Measurements from ENCODE around the gene PLCG1.

The PLCG1 gene

GRCh38 chr20:41182296-41183212 is 45.2 kb downstream of the PLCG1 start:
- DNase-seq = no peak

DNA sequence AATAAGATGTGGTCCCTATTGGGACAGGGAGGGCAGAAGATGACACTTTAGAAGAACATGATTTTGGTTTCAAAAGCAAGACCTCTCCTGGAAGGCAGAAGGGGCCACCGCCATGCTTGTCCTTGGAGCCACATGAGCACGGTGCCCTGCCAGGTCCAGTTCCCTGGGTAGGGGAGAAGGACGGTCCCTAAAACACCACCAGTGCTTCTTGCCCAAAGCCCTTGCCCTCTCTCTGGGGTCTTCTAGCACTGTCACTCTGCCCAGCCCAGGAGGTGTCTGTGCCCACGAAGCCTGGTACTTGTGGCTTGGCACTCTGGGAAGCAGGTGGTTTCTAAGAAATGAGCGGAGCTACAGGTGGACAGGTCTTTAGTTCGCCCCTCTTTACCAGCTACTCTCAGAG is 46.0 kb downstream of the PLCG1 start:
- no peak for DNase-seq

GRCh38 chr20:41183831-41184230 is 46.5 kb downstream of the PLCG1 start:
- DNase-seq = no peak

DNA sequence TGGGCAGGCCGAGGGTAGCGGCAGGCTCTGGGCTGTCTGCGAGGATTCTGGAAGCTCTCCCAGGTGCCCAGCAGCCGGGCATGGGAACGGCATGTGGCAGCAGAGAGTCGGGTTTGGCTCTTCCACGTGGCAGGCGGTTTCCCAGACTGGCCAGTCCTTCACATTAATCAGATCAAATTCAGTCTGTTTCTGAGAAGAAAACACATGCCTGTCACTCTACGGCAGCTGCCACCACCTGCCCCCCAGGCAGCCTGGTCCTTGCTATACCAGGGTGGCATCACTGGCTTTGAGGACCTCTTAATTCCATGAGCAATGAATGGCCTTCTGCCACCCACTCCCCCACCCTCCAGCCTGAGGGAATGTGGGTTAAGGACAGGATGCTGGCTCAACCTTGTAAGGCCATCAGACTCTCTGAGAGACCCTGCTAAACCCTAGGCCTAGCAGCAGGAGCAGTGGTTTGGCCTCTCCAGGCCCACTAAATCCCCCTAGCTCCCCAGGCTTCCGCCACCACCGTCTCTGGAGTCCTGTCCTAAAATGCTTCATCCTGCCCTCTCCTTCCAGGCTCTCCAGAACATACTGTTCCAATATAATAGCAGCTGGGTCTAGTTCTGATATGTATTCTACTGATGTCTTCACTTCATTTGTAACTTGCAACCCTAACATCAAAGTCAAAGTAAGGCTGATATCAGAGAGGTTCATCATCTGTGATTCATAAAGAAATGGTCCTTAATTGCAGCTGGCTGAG is 47.8 kb downstream of the PLCG1 start:
- no peak for DNase-seq

- no peak for DNase-seq
Measured at GRCh38 chr20:41187668-41188067, 50.3 kb downstream of the PLCG1 start.

DNA sequence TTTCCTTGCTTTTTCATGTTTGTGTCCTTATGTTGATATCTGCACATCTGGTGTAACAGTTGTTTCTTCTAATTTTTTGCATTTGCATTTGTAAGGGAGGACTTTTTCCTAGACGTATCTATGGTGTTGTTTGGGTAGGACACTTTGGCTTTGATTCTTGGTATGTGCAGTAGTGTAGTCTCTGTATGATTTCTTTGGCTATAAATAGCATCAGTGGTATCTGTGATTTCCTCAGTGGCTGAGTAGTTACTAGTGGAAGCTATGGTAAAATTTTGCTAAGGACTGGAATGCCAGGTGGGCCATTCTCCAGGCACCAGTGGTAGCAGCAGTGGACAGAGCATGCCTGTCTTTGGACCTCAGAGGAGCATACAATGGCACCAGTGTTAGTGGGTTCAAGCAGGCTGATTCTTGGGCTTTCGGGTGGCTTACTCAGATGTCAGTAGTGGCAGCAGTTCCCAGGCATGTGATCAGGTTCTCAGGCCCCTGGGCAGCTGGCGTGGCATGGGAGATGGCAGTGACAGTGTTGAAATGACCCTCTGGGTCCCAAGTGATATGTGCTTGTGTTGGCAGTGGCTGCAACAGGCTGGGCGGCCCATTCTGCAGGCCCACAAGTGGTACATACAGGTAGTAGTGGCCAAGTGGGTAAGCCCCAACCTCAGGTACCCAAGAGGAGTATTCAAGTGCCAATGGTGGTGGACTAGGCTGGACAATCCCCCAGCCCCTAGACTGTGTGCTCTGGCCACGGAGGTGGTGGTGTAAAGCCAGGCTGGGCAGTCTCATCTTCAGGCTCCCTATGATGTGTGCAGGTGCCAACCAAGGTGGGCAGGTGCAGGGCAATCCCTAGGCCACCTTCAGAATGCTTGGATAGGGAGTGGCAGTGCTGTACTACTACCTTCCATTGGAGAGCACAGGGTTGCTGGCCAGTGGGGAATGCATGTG is 54.5 kb downstream of the PLCG1 start:
- DNase-seq = no peak

- no peak for DNase-seq
Measured at GRCh38 chr20:41192575-41192974, 55.2 kb downstream of the PLCG1 start.

DNA sequence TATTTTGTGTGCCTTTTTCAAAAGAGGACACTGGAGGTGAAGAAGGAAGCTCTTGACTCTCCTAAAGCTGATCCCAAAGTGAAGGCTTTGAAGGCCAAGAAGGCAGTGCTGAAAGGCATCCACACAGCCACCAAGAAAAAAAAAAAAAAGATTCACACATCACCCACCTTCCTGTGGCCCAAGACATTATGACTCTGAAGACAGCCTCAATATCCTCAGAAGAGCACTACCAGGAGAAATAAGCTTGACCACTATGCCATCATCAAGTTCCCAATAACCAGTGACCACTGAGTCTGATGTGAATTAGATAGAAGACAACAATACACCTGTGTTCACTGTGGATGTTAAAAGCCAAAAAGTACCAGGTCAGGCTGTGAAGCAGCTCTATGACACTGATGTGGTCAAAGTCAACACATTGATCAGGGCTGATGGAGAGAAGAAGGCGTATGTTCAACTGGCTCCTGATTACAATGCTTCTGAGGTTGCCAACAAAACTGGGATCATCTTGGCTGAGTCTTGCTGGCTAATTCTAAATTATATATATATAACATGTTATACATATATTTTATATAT is 59.4 kb downstream of the PLCG1 start:
- no peak for DNase-seq

DNA sequence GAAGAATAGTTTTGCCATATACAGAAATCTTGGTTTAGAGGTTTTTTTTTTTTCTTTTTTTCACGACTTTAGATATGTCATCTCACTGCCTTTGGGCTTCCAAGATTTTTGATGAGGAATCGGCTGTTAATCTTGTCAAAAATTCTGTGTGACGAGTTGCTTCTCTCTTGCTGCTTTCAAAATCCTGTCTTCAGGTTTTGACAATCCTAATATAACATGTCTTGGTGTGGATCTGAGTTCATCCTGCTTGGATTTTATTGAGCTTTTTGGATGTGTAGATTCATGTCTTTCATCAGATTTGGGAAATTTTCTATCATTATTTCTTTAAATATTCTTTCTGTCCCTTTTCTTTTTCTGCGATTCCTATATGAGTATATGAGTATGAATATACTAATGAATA is 61.1 kb downstream of the PLCG1 start:
- DNase-seq = no peak

DNA sequence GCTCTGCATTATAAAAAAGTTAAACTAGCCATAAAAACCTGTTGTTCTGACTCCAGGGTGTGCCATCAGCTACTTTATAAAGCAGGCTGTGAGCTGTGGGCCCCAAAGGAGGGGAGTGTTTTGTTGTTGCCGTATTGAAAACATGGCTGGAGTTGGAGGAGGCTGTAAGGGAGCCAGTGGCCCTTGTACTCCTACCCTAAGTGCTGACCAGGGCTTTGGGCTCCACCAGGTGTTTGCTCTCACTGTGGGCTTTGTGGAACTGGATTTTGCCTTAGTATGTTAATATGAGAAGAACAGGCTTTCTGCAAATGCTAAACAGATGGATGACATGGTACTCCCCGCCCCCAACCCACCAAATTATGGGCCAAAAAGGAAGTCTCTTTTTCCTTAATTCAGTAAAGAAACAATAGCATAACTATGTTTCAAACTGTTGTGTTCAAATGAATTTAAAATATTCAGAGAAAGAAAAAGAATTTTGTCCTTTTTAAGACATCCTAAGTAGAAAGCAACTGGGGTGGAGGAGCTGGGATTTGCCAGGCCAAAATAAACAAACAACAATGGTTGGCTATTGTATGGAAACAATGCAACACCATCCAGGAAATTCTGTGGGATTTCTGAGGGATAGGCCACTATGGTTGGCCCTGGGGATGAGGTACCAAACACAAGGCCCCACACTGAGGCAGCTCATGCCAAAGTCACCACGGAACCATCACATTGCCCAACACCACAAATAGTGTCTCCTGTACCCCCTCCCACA is 63.3 kb downstream of the PLCG1 start:
- DNase-seq = no peak

DNA sequence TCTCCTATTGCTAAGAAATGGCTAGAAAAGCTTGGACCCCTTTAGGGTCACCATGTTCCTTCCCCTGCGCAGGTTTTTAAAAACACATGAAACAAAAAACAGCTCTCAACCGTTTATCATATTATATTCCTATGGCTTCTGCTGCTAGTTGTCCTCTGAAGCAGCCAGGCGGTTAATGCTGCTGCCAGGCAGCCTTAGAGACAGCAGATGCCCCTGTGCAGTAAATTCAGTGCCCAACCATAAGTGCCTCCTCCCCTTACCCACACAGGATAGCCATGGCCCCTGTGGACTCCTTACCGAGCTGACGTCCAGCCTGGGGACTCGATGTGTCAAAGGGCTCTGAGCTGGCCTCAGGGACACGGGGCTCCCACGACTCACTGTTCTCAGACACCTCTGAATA is 64.4 kb downstream of the PLCG1 start:
- DNase-seq = no peak

DNA sequence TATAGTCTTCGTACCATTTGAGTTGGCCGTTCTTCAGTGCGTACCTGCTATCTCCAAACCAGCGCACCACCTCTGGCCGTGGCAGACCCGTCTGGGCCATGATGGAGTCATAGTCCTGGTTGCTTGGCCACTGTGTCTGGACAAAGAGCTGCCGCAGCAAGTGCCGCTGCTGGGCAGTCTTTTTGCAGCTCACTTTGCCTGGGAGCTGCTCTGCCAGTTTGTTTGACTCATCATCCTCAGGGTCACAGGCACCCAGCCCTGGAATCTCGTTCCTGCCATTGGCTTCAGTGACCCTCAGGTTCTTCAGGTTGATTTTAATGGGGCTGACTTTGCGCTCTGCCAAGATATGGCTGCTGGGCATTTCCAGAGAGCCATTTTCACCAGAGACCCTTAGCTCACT is 65.1 kb downstream of the PLCG1 start:
- no peak for DNase-seq

DNA sequence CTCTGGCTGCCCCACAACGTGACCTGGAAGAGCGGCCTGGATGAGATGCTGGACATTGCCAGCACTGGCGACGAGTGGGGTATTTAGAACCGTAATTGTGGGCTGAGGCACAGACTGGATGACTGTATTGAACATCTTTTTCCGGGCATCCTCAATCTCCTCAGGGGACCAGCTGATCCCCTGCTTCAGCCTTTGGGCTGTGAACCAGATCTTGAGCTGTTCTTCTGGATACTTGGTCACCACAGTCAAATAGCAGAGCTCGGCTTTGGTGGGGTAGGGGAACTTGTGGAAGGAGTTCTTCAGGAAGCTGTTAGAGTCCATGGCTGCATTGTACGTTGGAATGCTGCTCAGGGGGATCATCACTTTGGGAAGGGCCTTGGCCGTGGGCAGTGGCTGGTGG is 66.3 kb downstream of the PLCG1 start:
- no peak for DNase-seq

- no peak for DNase-seq
Measured at GRCh38 chr20:41204304-41205265, 67.2 kb downstream of the PLCG1 start.

DNA sequence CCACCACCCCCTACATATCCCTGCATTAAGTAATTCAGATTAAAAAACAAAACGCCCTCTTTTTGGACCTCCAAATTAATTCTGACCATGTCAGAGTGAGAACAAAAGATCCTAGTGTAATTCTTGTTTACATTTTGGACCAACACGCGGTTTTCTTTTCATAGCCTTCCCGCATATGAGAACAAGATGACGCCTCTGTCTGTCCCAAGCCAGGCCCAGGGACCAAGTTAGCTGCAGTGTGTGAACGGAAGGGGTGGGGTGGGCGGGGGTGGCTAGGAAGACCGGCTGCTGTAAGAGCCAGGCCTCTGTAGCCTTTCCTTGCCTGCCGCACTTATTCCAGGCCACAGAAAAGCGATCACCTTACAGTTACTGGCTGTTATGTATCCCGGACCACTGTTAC is 68.0 kb downstream of the PLCG1 start:
- no peak for DNase-seq

- DNase-seq = no peak
Measured at GRCh38 chr20:41213150-41213820, 75.9 kb downstream of the PLCG1 start.

- DNase-seq = no peak
Measured at GRCh38 chr20:41214202-41214601, 76.9 kb downstream of the PLCG1 start.

DNA sequence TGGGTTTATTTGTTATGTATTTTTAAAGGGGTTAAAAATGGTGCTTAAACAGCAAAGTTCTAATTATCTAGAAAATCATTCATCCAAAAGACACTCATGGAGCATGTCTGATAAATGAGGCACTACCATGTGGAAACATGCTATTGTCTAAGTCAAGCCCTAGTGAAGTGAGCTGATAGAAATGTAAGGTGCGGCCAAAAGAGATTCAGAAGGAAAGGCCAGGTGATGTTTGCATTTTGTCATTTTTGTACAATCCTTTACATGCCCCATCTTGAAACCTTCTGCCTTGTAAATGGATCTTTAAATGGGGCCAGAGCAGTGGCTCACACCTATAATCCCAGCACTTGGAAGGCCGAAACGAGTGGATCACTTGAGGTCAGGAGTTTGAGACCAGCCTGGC is 77.3 kb downstream of the PLCG1 start:
- DNase-seq = no peak

- no peak for DNase-seq
Measured at GRCh38 chr20:41217422-41217821, 80.1 kb downstream of the PLCG1 start.

GRCh38 chr20:41218466-41218865 is 81.1 kb downstream of the PLCG1 start:
- DNase-seq = no peak

Measured in NCI-H510A treated with DMSO at 0.1 percent for 48 hours (cell line).